Skin epidermis (tissue), 12 donors: ENCODE data around the gene TBC1D7.

Experiments used
- H3K27ac ChIP-seq, 21 experiments: fragments of 200-600 bp; sonication (generic) in 11 of 21; one replicate each; pipeline ENCODE4 v1.5.0; 2020; ENCODE audit warnings: mild to moderate bottlenecking in 3 of 21, inconsistent platforms in 2 of 21, moderate library complexity in 2 of 21
- H3K4me3 ChIP-seq, 7 experiments: fragments of 200-600 bp; sonication (generic) in 2 of 7; one replicate each; pipeline ENCODE4 v1.5.0; 2020; ENCODE audit warnings: inconsistent platforms in 2 of 7, mild to moderate bottlenecking in 2 of 7, moderate library complexity in 1 of 7

TBC1D7 gene

GRCh38 chr6:13299403-13299821 is 28.9 kb downstream of the TBC1D7 start:
- H3K4me3 ChIP-seq: no peak overlapping the region
- H3K27ac ChIP-seq: no peak overlapping the region

GRCh38 chr6:13298446-13298845 is 29.9 kb downstream of the TBC1D7 start:
- Histone ChIP-seq H3K4me3 (no peak overlapping the region), H3K27ac (no peak overlapping the region)

GRCh38 chr6:13297391-13297790 is 30.9 kb downstream of the TBC1D7 start:
- H3K27ac ChIP-seq: no peak overlapping the region
- no peak overlapping the region for H3K4me3 ChIP-seq

GRCh38 chr6:13296536-13296997 is 31.8 kb downstream of the TBC1D7 start:
- no peak overlapping the region for H3K4me3 ChIP-seq
- H3K27ac ChIP-seq: no peak overlapping the region

GRCh38 chr6:13295576-13295975 is 32.8 kb downstream of the TBC1D7 start:
- Histone ChIP-seq H3K4me3 (no peak overlapping the region), H3K27ac (no peak overlapping the region)

GRCh38 chr6:13294499-13295069 is 33.8 kb downstream of the TBC1D7 start:
- no peak overlapping the region for H3K27ac ChIP-seq
- no peak overlapping the region for H3K4me3 ChIP-seq

- Histone ChIP-seq H3K4me3 (no peak overlapping the region), H3K27ac (no peak overlapping the region)
These were observed 35.6 kb downstream of the TBC1D7 start for GRCh38 chr6:13292774-13293173.

GRCh38 chr6:13290335-13290734 is 38.0 kb downstream of the TBC1D7 start:
- no peak overlapping the region for H3K4me3 ChIP-seq
- H3K27ac ChIP-seq: no peak overlapping the region

GRCh38 chr6:13289789-13290318 is 38.5 kb downstream of the TBC1D7 start:
- Histone ChIP-seq H3K4me3 (no peak overlapping the region), H3K27ac (peak overlapping the region in 1 of 21 experiments; percentile 15)

- no peak overlapping the region for H3K4me3 ChIP-seq
- H3K27ac ChIP-seq: no peak overlapping the region
These were observed 39.4 kb downstream of the TBC1D7 start for GRCh38 chr6:13288969-13289391.

GRCh38 chr6:13288481-13288880 is 39.9 kb downstream of the TBC1D7 start:
- no peak overlapping the region for H3K27ac ChIP-seq

GRCh38 chr6:13287104-13287503 is 41.2 kb downstream of the TBC1D7 start:
- H3K4me3 ChIP-seq: no peak overlapping the region
- no peak overlapping the region for H3K27ac ChIP-seq

More at GRCh38 chr6:13288481-13288880, 39.9 kb downstream of the TBC1D7 start:
- H3K4me3 ChIP-seq: no peak overlapping the region

- no peak overlapping the region for H3K4me3 ChIP-seq
- peak overlapping the region in 2 of 21 experiments; percentile 11 to 33 for H3K27ac ChIP-seq
These were observed 42.2 kb downstream of the TBC1D7 start for GRCh38 chr6:13286181-13286580.

GRCh38 chr6:13285705-13286104 is 42.6 kb downstream of the TBC1D7 start:
- Histone ChIP-seq H3K4me3 (no peak overlapping the region), H3K27ac (peak overlapping the region in 1 of 21 experiments; percentile 11)

- H3K27ac ChIP-seq: no peak overlapping the region
- no peak overlapping the region for H3K4me3 ChIP-seq
These were observed 43.7 kb downstream of the TBC1D7 start for GRCh38 chr6:13284646-13285045.

GRCh38 chr6:13283331-13283730 is 45.0 kb downstream of the TBC1D7 start:
- Histone ChIP-seq H3K4me3 (no peak overlapping the region), H3K27ac (no peak overlapping the region)

- peak overlapping the region in 1 of 21 experiments; percentile 21 for H3K27ac ChIP-seq
- no peak overlapping the region for H3K4me3 ChIP-seq
These were observed 45.8 kb downstream of the TBC1D7 start for GRCh38 chr6:13282393-13283069.

GRCh38 chr6:13281686-13282085 is 46.7 kb downstream of the TBC1D7 start:
- Histone ChIP-seq H3K27ac (peak overlapping the region in 1 of 21 experiments; percentile 21), H3K4me3 (no peak overlapping the region)

GRCh38 chr6:13280254-13280653 is 48.1 kb downstream of the TBC1D7 start:
- Histone ChIP-seq H3K4me3 (no peak overlapping the region), H3K27ac (no peak overlapping the region)

GRCh38 chr6:13278991-13279390 is 49.3 kb downstream of the TBC1D7 start:
- Histone ChIP-seq H3K27ac (no peak overlapping the region), H3K4me3 (no peak overlapping the region)

- Histone ChIP-seq H3K4me3 (no peak overlapping the region), H3K27ac (no peak overlapping the region)
These were observed 50.2 kb downstream of the TBC1D7 start for GRCh38 chr6:13278164-13278563.
